Skeletal muscle tissue (tissue), 4 donors: ENCODE measurements around the gene GPR157. TPM values are rescaled to one million over a fixed set of nuclear protein-coding genes. Genes with fewer than 3 reads are reported as not detected.
"Not testable (repeated sequence)": the region's sequence is repeated elsewhere in the genome, so short reads cannot be mapped to it uniquely, and the experiment has no call there.

Experiments
- H3K27ac ChIP-seq: one replicate; pipeline ENCODE4 v1.7.0; 2013; ENCODE audit warnings: mild to moderate bottlenecking, low read depth, low read length, inconsistent platforms
- H3K27me3 ChIP-seq, 3 donors: one replicate each; pipeline ENCODE4 v1.7.0; 2013; ENCODE audit warnings: low read length in 3 of 3; ENCODE audit not compliant: control insufficient read depth in 3 of 3, insufficient read depth in 3 of 3
- H3K36me3 ChIP-seq, 3 donors: one replicate each; pipeline ENCODE4 v1.7.0; 2013; ENCODE audit warnings: low read length in 3 of 3; ENCODE audit not compliant: control insufficient read depth in 3 of 3, insufficient read depth in 3 of 3
- H3K4me1 ChIP-seq, 3 donors: one replicate each; pipeline ENCODE4 v1.7.0; 2013; ENCODE audit warnings: low read length in 3 of 3, mild to moderate bottlenecking in 3 of 3; ENCODE audit not compliant: control insufficient read depth in 3 of 3, insufficient read depth in 3 of 3
- H3K4me3 ChIP-seq, 3 donors: one replicate each; pipeline ENCODE4 v1.7.0; 2013; ENCODE audit warnings: low read length in 3 of 3
- H3K9ac ChIP-seq, 3 donors: one replicate each; pipeline ENCODE4 v1.7.0; 2013; ENCODE audit warnings: low read length in 3 of 3, mild to moderate bottlenecking in 3 of 3, moderate library complexity in 2 of 3, low read depth in 1 of 3
- H3K9me3 ChIP-seq, 3 donors: one replicate each; pipeline ENCODE4 v1.7.0; 2013; ENCODE audit warnings: low read length in 3 of 3; ENCODE audit not compliant: control insufficient read depth in 3 of 3
- total RNA-seq: library from RNA; depleted of rRNA; stranded (reverse); fragments of >200 nt; gene quantifications from one replicate; pipeline ENCODE4 v1.2.3, GENCODE V29; 2014
- donor health status: Osteomylitis.

GPR157 gene
- total RNA-seq, 1 donor from 2014 or later = 2.6 TPM

DNA sequence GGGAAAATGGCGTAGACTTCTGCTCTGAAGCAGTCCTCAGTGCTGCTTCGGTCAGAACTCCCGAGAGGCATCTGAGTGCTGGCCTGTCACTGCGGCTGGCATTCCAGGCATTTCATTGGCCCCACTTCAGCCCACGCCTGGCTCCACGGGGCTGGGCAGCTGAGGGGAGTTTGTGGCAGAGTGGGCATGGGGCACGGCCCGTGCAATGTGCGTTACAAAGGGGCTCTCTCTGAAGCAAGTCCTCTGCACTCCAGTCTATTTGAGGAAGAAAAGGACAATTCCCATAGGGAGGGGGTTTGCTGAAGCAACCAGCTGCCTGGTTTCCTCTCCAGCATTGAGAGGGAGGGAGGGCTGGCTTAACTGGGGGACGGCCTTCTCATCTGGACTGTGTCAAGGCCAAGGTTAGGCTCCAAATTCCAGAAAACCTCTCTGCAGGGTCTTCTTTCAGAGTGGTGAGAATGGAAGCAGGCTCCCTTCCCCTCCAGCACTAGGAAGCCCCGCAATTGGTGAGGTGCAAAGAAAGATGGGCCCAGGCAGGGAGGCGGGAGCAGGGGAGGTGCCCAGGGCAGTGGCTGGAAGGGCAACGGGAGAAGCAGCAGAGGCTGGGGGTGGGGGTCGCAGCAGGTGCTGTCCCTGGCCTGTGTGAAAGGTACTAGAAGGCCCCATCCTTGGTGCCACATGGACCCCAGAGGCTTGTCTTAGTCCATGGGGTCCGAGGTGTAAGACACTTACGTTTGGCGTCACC, 21.1 kb upstream of the GPR157 start:
- no peaks in the 10 kb centered on the region for H3K9me3 ChIP-seq
- H3K4me1 ChIP-seq = peaks cover 16 to 26% (median 24%) of the 10 kb centered on the region in 3 donors
- H3K4me3 ChIP-seq = peak overlapping the region in 1 of 3 donors; percentile 22
- H3K27me3 ChIP-seq = no peaks in the 10 kb centered on the region
- H3K36me3 ChIP-seq = no peaks in the 10 kb centered on the region
- peak overlapping the region; percentile 38 for H3K27ac ChIP-seq
- peak overlapping the region; percentile 50 to 70 (median 57) for H3K9ac ChIP-seq

DNA sequence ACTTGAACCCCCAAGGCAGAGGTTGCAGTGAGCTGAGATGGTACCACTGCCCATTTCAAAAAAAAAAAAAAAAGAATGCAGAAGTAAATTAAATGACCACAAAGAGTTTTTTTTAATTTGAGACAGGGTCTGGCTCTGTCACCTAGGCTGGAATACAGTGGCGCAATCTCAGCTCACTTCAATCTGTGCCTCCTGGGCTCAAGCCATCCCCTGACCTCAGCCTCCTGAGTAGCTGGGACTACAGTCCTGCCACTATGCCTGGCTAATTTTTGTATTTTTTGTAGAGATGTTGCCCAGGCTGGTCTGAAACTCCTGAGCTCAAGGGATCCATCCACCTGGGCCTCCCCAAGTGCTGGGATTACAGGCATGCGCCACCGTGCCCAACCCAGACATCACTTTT, 20.2 kb upstream of the GPR157 start:
- Histone ChIP-seq H3K9me3 (no peaks in the 10 kb centered on the region), H3K9ac (peak overlapping the region; percentile 50 to 70 (median 57)), H3K27ac (peak overlapping the region; percentile 38), H3K27me3 (no peaks in the 10 kb centered on the region), H3K36me3 (no peaks in the 10 kb centered on the region), H3K4me3 (no peak overlapping the region), H3K4me1 (peaks cover 16 to 26% (median 24%) of the 10 kb centered on the region in 3 donors)

DNA sequence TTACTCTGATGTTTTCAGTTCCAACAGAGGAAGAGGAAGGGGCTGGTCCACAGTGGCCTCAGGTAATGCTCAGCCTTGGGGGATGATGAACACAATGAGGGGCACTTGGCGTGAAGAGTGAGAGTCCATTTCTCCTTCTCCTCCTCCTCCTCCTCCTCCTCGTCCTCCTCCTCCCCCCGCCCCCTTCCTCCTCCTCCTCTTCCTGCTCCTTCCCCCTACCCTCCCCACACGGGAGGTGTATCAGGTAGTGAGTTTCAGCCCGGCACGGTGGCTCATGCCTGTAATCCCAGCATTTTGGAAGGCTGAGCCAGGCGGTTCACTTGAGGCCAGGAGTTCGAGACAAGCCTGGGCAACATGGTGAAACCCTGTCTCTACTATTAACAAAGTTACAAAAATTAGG, 17.3 kb upstream of the GPR157 start:
- H3K4me1 ChIP-seq = peaks cover 14 to 18% (median 17%) of the 10 kb centered on the region in 3 donors
- H3K9me3 ChIP-seq = no peaks in the 10 kb centered on the region
- no peak overlapping the region for H3K27ac ChIP-seq
- H3K4me3 ChIP-seq = no peak overlapping the region
- no peaks in the 10 kb centered on the region for H3K27me3 ChIP-seq
- H3K36me3 ChIP-seq = no peaks in the 10 kb centered on the region
- H3K9ac ChIP-seq = no peak overlapping the region

DNA sequence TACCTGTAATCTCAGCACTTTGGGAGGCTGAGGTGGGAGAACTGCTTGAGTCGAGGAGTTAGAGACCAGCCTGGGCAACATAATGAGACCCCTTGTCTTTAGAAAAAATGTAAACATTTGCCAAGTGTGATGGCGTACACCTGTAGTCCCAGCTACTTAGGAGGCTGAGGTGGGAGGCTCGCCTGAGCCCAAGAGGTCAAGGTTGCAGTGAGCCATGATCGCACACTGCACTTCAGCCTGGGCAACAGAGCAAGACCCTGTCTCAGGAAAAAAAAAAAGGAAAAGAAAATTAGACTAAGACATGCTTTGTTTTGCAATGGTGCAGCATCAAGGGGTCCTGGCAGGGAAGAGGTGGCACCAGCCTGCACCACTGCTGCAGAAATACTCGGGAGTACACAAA, 16.8 kb upstream of the GPR157 start:
- Histone ChIP-seq H3K4me1 (peaks cover 12 to 16% (median 16%) of the 10 kb centered on the region in 3 donors), H3K27ac (no peak overlapping the region), H3K4me3 (no peak overlapping the region), H3K9me3 (no peaks in the 10 kb centered on the region), H3K27me3 (no peaks in the 10 kb centered on the region), H3K36me3 (no peaks in the 10 kb centered on the region), H3K9ac (no peak overlapping the region)

DNA sequence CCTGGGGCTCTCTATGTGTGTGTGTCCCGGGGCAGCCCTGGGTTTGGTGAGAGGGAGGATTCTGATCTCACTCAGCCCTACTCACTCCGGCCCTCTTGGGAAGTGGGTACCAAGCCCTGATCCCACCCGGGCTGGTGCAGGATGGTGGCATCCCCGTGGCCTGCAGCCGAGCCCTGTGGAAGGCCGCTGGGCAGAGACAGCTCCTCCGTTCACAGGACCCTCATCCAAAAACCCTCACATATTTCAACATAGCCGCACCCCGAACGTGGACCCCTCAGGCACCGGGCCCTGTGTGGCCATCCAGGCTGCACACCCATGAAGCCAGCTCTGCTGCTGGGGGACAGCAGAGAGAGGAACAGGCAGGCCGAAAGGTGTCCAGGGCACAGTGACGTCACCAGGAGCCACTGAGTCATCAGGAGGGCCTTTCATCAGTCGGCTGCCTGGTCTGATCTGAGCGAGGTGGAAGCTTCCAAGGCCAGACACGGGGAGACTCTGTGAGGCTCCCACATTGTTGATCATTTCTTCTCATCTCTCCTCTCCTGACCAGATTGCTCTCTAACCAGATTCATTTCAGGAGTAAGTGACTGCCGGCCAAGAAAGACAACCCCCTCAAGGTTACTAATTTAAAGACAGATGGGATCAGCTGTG, 16.2 kb upstream of the GPR157 start:
- Histone ChIP-seq H3K27me3 (no peaks in the 10 kb centered on the region), H3K9ac (no peak overlapping the region), H3K4me3 (no peak overlapping the region), H3K27ac (no peak overlapping the region), H3K36me3 (no peaks in the 10 kb centered on the region), H3K9me3 (no peaks in the 10 kb centered on the region), H3K4me1 (peaks cover 10 to 11% (median 11%) of the 10 kb centered on the region in 3 donors)

DNA sequence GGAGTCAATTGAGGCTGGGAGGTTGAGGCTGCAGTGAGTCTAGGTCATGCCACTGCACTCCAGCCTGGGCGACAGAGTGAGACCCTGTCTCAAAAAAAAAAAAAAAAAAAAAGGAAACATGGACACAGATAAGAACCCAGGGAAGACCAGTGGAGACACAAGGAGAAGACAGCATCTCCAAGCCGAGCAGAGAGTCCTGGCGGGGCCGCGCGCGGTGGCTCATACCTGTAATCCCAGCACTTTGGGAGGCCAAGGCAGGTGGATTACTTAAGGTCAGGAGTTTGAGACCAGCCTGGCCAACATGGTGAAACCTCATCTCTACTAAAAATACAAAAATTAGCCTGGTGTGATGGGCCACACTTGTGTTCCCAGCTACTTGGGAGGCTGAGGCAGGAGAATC, 15.6 kb upstream of the GPR157 start:
- not testable (repeated sequence) for H3K36me3 ChIP-seq, H3K27me3 ChIP-seq, H3K27ac ChIP-seq

DNA sequence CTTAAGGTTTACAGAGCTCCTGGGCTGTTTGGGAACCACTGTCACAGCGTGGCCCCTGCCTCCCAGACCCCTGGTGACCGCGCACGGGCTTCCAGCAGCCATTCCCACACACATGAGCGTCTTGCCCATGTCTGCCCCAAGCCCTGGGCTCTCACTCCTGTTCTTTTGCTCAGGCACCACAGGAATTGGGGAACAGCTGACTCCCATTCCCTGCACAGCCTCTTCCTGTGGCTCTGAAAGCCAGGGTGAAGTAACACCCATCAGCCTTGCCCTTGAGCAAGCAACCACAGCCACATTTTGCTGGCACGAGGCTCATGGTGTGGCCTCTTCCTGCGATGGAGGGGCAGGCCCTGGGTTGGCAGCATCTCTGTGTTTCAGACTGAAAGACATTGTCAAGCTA, 14.3 kb upstream of the GPR157 start:
- no peaks in the 10 kb centered on the region for H3K9me3 ChIP-seq
- H3K4me3 ChIP-seq = no peak overlapping the region
- no peak overlapping the region for H3K27ac ChIP-seq
- no peaks in the 10 kb centered on the region for H3K4me1 ChIP-seq
- no peak overlapping the region for H3K9ac ChIP-seq
- H3K36me3 ChIP-seq = no peaks in the 10 kb centered on the region
- H3K27me3 ChIP-seq = no peaks in the 10 kb centered on the region

More for the DNA sequence above, 15.6 kb upstream of the GPR157 start:
- not testable (repeated sequence) for H3K4me1 ChIP-seq, H3K9ac ChIP-seq, H3K4me3 ChIP-seq, H3K9me3 ChIP-seq

DNA sequence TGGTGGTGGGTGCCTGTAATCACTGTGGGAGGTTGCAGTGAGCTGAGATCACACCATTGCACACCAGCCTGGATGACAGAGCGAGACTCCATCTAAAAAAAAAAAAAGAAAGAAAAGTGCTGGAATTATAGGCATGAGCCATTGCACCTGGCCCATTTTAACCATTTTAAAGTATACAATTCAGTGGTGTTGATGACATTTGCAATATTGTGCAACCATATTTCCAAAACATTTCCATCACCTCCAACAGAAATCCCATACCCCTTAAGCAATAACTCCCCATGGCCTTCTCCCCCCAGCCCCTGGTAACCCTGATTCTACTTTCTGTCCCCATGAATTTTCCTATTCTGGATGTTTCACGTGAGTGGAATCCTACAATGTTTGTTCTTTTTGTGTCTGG, 11.0 kb upstream of the GPR157 start:
- Histone ChIP-seq H3K4me1 (peaks cover 0 to 4% (median 3%) of the 10 kb centered on the region in 3 donors), H3K9me3 (no peaks in the 10 kb centered on the region), H3K36me3 (no peaks in the 10 kb centered on the region), H3K27me3 (no peaks in the 10 kb centered on the region), H3K4me3 (no peak overlapping the region), H3K27ac (no peak overlapping the region), H3K9ac (no peak overlapping the region)

DNA sequence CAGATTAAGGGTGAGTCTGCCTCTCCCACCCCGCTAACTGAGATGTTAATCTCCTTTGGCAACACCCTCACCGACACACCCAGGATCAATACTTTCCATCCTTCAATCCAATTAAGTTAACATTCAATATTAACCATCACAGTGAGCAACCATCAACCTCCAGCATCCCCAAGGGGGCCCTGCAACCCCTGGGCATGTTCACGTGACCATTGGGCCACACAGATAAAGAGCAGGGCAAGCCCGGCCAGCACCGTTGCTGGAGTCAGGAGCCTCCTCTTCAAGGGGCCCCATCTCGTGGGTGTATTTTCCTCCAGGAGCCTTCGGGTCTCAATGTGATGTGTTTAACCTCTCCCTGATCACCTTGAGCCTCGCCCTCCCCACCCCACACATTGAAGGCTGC, 8.0 kb upstream of the GPR157 start:
- Histone ChIP-seq H3K27ac (no peak overlapping the region), H3K9ac (no peak overlapping the region), H3K36me3 (no peaks in the 10 kb centered on the region), H3K4me1 (peaks cover 0 to 6% (median 6%) of the 10 kb centered on the region in 3 donors), H3K9me3 (no peaks in the 10 kb centered on the region), H3K27me3 (no peaks in the 10 kb centered on the region), H3K4me3 (no peak overlapping the region)

DNA sequence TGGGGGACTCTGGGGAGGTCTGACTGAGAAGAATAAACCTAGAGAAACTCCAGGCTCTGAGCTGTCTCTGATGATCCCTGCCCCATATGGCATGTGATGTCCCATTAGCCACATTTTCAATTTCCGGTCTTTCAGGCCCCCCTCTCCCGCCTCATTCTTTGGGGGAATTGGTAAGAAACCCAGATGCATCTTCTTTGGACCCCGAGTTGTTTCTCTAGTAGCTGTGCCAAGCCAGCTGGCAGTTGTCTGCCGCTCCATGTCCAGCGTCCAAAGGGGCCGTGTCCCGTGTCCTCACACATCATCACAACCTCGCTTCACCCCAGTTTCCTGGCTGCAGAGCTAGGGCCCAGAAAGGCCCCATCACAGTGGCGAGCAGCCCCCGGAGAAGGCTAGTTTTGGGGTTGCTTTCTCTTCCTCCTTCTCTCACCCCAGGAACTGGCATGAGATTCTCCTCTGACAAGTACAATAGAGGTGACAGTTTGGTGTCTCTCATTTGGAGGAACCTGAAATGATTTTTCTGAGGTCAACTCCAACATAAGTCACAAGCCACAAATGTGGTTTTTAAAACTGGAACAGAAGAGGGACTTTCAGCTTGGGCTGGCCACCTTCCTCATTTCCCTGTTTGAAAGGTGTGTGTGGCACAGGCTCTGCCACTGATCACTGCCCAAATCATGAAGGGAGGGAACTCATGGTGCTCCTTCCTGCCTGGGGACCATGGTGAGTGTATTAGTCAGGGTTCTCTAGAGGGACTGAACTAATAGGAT, 6.4 kb upstream of the GPR157 start:
- H3K36me3 ChIP-seq = no peaks in the 10 kb centered on the region
- no peak overlapping the region for H3K4me3 ChIP-seq
- H3K9ac ChIP-seq = no peak overlapping the region
- H3K27ac ChIP-seq = no peak overlapping the region
- peaks cover 0 to 6% (median 6%) of the 10 kb centered on the region in 3 donors for H3K4me1 ChIP-seq
- H3K9me3 ChIP-seq = no peaks in the 10 kb centered on the region
- H3K27me3 ChIP-seq = no peaks in the 10 kb centered on the region
